Stimulated activated CD8-positive, alpha-beta memory T cell treated with anti-CD3 and anti-CD28 coated beads, Interleukin-4, amount 100 ng/mL, for 4 hours (primary cell): Measurements from ENCODE around the gene CCT3.
A peak's percentile ranks its signal among the peaks of the same experiment; 100 is the strongest.

ENCODE experiments used
- DNase-seq, 2 donors: peaks; one replicate each; pipeline ENCODE4 v3.0.0-alpha.2; 2020; ENCODE audit warnings: low read depth in 2 of 2, low spot score in 1 of 2

The CCT3 gene

DNA sequence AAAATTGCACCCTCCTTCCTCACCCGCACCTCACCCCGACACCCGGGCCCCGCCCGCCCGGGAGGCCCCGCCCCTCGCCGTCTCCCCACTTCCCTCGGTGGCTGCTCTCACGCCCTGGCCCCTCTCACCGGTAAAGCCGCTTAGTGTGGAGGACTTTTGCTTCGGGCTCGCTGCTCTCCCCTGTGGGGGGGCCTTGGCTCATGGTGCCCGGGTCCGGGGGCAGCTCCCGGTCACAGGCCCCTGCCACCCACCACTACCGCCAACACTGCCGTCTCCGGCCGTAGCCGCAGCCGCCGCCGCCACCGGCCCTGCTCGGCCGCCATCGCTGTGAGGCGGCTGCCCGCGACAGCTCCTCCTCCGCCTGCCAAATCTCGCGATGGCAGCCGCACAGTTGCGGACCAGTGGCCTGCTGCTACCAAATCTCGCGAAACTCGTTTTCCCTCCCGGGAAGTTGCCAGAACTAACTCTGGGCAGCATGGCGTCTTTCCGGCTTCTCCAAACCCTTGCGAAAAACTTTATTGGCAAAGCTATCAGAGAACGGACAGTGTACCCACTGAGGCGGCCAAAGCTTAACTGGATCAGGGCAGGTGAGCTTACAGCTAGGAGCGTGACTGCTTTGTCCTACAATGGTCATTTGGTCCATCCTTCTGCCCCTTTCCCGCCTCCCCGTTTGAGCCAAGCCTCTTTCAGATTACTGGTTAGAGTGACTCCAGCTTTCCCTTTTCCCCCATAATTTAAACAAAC is 55.4 kb downstream of the CCT3 start, which contains the start of gene SMG5:
Gene SMG5 (minus strand): TSS at position 347 of the 744 bp plus-strand sequence. CDS start 145 bp downstream, at position 202.
- DNase-seq: peak; percentile 81 to 88

DNA sequence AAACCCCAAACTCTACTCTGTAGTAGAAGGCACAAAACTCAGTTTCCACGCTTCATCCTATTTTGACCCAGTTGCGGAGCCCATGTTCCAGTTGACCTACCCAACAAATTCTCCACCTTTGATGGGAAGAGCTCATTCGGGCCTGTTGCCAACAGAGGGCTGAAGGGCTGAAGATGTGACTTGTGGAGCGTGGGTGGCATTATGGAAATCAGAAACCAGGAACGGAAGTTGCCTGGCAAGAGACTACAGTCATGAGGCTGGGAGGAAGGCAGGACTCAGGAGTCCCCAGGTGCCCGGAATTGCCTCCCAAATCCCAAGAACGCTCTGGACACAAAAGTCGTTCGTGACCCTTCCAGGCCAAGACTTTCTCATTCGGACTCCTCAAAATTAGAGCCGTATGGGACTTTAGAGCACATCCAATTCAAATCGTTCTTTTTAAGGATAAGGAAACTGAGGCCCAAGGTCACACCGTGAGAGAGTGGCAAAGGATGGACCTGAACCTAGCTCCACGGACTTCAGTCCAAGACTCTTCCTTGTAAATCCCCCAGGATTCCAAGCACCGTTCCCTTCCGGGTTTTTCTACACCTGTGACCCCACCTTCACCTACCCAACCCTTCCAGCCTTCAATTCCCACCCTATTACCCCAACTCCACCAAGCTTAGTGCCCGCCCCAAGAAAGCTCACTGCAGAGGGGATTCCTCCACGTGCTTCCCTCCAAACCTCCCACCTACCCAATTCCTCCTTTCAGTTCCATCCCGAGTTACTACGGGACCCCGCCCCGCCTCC is 56.2 kb downstream of the CCT3 start:
- DNase-seq: peak in 1 of 2 donors; percentile 4

DNA sequence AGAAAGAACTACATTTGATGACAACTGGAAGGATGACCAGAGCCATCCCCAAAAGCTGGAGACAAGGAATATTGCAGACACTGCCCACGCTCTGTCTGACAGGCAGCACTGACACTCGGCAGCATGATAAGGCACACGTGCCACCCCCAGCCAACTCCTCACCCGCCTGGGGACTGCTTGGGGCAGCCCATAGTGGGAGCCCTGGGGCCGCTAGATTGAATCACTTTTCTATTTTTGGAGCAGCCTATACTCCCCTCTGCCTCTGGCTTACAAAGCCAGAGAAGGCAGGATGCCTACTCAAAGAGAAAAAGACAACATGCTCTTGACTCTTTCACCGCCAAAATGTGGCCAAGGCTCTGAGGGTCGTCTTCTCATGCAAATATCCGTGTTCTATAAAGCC is 56.8 kb downstream of the CCT3 start:
- DNase-seq: peak in 1 of 2 donors; percentile 24

DNA sequence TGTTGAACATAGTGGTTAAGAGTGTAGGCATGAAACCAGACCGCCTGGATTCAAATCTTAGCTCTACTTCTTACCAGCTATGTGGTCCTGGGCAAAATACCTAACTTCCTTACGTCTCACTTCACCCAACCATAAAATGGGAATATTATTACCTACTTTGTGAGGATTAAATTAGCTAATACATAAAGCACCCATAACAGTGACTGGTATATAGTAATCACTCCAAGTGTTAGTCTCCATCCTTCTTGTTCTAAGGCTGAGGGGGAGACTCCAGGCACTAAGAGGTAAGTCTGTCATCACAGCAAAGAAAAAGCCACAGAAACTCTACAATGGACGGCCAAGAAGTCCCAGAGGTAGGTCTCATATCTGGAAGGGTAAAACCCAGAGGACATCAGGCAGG is 58.3 kb downstream of the CCT3 start:
- DNase-seq: no peak

DNA sequence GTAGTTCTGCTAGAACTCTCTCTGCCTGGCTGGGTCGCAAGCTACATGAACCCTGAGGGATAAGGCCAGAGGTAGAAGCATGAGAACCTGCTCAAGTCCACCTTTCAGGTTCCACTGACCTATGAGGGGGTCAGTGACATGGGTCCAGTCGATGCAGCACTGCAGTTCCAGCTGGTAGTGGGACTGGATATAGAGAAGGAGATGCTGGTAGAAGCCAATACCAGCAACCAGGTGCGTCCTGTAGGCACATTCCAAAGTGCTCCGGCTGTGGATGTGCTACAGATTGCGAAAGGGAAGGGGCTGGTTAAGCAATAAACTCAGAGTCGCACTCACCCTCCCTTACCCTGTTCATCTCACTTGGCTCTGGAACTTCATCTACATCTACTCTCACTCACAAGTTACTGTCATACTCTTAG is 61.1 kb downstream of the CCT3 start:
- DNase-seq: no peak

DNA sequence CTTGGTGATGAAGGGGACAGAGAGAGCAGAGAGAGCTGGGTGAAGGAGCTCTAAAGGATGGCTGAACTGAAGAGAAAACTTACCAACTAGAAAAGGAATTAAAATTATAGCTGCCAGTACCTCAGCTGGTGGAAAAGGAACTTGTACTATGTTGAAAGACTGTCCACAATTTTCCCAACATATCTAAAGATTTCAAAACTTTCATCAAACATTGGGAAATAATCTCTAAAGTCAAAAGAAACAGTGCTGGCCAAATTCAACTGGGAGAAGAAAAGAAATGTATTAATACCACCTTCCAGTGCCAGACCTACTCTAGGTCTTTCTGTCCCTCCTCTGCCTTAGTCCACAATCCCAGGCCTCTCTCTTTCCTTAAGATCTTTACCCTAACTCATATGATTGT is 61.6 kb downstream of the CCT3 start:
- DNase-seq: no peak

DNA sequence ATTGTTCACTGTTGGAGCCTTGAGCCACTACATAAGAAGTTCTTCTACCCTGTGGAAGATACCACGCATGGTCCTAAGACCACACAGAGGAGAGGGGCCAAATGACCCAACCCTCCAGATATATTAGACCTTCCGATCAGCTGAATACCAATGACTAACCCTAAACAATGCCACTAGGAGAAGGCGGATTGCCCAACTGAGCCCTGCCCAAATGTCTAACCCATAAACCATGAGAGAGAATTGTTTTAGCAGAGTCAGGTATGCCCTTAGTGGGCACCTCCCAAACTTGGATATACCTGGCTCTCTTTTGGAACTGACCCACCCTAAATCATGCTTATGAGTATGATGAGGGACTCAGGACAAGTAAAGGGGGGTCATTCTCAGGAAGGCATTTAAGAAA is 67.8 kb downstream of the CCT3 start:
- no peak for DNase-seq

DNA sequence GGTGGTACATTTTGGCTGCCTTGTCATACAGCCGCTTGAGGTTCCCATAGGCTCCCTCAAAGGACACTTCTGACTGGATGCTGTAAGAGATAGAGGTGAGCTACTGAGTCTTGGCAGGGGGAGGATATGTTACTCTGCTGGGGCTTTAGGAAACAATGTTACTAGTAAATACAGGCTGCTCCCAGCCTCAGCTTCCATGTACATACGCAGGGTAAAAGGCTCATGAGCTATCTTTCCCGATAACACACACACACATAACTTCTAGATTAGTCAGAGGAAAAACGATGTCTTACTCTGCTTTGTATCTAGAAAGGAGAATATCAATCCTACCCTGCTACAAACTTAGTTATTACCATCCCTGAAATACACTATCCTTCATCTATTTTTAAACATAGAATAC is 69.8 kb downstream of the CCT3 start:
- DNase-seq: no peak

DNA sequence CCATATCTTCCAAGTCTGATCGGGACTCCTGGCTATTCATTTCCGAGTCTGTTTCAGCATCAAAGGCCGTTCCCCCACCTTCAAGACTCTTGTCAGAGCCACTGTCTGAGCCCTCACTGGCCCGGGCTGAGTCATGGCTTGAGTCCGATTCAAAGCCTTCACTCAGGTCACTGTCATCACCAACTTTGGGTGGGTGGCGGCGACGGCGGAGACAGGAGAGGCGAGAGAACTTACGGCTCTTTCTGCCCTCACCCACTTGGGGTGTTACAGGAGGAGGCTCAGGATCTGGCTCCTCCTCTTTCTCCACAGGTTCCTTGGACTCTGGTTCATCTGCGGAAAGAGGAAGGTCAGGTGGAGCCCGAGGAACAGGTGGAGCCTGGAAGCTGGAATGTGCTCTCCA is 72.0 kb downstream of the CCT3 start:
- DNase-seq: no peak

DNA sequence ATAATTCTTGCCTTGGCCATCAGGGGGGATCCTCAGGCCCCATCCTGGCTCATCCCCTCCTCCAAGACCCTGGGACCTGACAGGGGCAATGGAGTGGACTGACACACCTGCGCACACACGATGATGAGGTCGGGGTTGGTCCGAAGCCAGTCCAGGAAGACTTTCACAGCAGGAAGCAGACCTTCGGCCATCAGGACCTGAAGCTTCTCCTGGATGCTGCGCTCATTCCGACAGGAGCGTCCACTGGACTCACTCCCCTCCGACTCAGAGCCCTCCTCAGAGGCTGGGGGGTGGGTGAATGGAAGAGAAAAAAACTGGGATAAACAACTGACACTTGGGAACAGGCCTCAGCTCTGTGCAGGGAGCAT is 74.8 kb downstream of the CCT3 start:
- no peak for DNase-seq

DNA sequence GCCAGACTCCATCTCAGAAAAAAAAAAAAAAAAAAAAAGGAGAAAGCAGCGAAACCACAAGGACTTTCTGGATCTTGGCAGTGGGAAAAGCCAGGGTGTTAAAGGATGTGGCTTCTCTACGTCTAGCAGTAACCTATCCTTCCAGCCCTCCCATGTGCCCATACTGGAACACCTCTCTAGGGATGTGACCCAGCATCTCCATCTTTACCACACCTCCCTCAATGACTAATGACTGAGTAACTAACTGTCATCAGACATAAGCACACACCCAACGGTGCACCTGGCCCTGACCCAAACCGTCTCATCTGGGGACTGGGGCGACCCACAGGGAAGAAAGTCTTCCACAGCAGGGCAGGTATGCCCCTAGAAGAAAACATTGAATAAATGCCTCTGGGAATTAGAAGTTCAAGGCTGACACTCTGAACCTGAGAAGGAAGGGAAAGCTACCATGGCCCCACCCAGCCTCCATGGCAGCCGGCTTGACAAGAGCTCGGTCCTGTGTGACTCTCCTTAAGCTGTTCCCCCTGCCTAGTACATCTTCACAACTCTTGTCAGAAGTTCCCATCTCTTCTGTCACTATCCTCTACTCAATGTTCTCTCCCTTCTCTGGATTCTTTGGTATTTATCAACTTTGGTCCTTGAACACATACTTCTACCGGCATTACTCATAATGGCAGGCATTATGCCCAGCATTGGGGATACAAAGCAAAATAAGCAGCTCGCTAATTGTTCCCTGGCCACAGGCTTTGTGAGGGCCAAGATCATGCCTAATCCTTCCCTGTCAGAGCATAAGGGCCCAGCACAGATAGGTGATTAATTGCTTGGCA is 75.4 kb downstream of the CCT3 start:
- DNase-seq: no peak

DNA sequence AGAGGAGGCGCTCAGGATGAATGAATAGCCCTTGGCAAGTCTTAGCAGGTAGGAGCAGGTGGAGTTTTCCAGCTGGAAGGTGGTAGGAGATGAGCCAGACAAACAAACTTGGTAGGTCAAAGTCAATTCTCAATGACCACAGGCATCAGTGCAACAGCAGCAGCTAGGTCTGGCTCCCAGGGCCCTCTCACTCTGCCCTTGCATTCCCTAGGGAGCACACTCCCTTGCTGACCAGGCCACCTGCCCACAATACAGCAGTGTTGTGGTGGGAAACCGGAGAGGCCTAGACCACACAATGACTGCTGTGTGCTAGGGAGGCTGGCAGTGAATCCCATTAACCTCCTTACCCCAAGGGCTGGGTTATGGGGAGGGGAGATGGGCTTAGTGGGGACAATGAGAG is 77.2 kb downstream of the CCT3 start:
- no peak for DNase-seq

DNA sequence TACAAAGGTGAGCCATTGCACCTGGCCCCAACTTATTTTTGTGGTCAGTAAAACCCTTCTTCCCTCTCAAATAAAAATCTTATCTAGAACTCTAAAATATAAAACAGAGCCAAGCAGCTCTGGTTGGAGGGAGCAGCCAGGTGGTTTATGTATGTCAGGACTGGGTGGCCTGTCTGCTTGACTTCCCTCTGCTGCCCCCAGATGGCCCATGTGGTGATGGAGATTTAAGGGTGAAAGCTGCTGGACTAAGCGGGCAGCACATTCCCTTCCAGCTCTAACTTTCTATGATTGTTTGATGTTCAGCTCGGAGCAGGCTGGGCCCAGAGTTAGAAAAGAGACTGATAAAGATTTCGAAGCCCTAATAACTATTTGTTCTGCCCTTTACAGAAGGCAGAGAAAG is 78.3 kb downstream of the CCT3 start:
- DNase-seq: no peak
